ENCODE data around the gene GPR183.

Gene GPR183

GRCh38 chr13:99307247-99307646 lies at the start of gene GPR183:
TSS of gene GPR183 (minus strand) at chr13:99307399. CDS start at chr13:99296145, 11,254 bp downstream.
- no peaks in the 10 kb centered on the region for H3K27me3 ChIP-seq (ENCODE audit: control insufficient read depth, insufficient read depth, low read length)
- peak within 1 kb of the TSS; percentile 4; the same call in 1 of the 2 replicates for H3K27ac ChIP-seq (ENCODE audit: low read depth, low read length)
- H3K4me1 ChIP-seq (ENCODE audit: control insufficient read depth, insufficient read depth, low read length): peaks cover 5% of the 10 kb centered on the region; the same call in 1 of the 2 replicates
- no peaks in the 10 kb centered on the region for H3K9me3 ChIP-seq (ENCODE audit: control insufficient read depth, insufficient read depth, low read depth, low read length)
- no peak within 1 kb of the TSS for H3K4me3 ChIP-seq (ENCODE audit: low read depth, low read length)
- peaks cover 5% of the 10 kb centered on the region; the same call in 1 of the 2 replicates for H3K36me3 ChIP-seq (ENCODE audit: control insufficient read depth, insufficient read depth, low read length)
- H3K9ac ChIP-seq (ENCODE audit: low read length): no peak within 1 kb of the TSS

- no peaks in the 10 kb centered on the region for H3K27me3 ChIP-seq (ENCODE audit: control insufficient read depth, insufficient read depth, low read length)
- no peak overlapping the region for H3K4me3 ChIP-seq (ENCODE audit: low read depth, low read length)
- H3K4me1 ChIP-seq (ENCODE audit: control insufficient read depth, insufficient read depth, low read length): peaks cover 10% of the 10 kb centered on the region; the same call in 1 of the 2 replicates
- H3K36me3 ChIP-seq (ENCODE audit: control insufficient read depth, insufficient read depth, low read length): peaks cover 40% of the 10 kb centered on the region
- H3K9ac ChIP-seq (ENCODE audit: low read length): no peak overlapping the region
- no peaks in the 10 kb centered on the region for H3K9me3 ChIP-seq (ENCODE audit: control insufficient read depth, insufficient read depth, low read depth, low read length)
- H3K27ac ChIP-seq (ENCODE audit: low read depth, low read length): no peak overlapping the region
Measured at GRCh38 chr13:99356262-99357091, 49.3 kb upstream of the GPR183 start.

DNA sequence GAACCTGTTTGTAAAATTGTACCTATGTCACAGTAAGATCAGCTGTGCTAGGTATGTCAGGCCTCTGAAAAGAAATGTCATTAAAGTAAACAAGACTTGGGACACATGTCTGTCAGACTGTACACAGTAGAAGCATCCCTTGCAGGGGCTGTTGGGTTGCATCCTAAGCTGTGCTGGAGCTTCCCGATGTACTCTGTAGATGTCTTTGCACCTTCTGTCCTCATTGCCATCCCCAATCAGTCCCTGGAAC lies 48.7 kb upstream of the GPR183 start:
- no peak overlapping the region for H3K27ac ChIP-seq (ENCODE audit: low read depth, low read length)
- no peaks in the 10 kb centered on the region for H3K9me3 ChIP-seq (ENCODE audit: control insufficient read depth, insufficient read depth, low read depth, low read length)
- no peak overlapping the region for H3K9ac ChIP-seq (ENCODE audit: low read length)
- H3K36me3 ChIP-seq (ENCODE audit: control insufficient read depth, insufficient read depth, low read length): peaks cover 36% of the 10 kb centered on the region
- no peaks in the 10 kb centered on the region for H3K27me3 ChIP-seq (ENCODE audit: control insufficient read depth, insufficient read depth, low read length)
- no peak overlapping the region for H3K4me3 ChIP-seq (ENCODE audit: low read depth, low read length)
- H3K4me1 ChIP-seq (ENCODE audit: control insufficient read depth, insufficient read depth, low read length): peaks cover 10% of the 10 kb centered on the region; the same call in 1 of the 2 replicates

- H3K27me3 ChIP-seq (ENCODE audit: control insufficient read depth, insufficient read depth, low read length): no peaks in the 10 kb centered on the region
- no peak overlapping the region for H3K27ac ChIP-seq (ENCODE audit: low read depth, low read length)
- H3K9me3 ChIP-seq (ENCODE audit: control insufficient read depth, insufficient read depth, low read depth, low read length): no peaks in the 10 kb centered on the region
- no peak overlapping the region for H3K4me3 ChIP-seq (ENCODE audit: low read depth, low read length)
- H3K4me1 ChIP-seq (ENCODE audit: control insufficient read depth, insufficient read depth, low read length): peaks cover 10% of the 10 kb centered on the region; the same call in 1 of the 2 replicates
- peaks cover 33% of the 10 kb centered on the region for H3K36me3 ChIP-seq (ENCODE audit: control insufficient read depth, insufficient read depth, low read length)
- no peak overlapping the region for H3K9ac ChIP-seq (ENCODE audit: low read length)
Measured at GRCh38 chr13:99355267-99356011, 48.2 kb upstream of the GPR183 start.

DNA sequence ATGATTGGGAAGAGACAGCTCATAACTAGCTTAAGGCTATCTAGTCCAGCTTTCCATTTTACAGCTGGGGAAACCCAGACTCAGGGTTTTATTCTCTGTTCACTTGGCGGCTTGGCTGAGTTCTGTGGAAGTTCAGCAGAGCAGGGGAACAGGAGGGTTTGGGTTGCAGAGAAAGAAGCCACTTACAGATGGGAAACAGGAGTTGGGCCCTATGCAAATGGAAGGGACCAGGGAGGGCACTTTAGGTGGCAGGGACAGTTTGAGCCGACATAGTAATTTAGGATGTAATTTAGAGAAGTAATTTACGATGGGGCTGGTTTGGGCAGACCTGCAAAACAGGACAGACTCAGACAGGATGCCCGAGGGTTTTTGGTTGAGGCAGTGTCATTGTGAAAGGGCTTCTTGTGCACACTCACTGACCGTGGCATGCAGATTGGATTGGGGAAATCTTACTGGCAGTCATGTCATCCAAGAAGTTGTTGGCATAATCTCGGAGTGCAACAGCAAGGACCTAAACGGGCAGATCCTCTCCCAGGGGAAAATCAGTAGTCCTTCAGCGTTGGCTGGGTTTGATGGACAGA lies 47.3 kb upstream of the GPR183 start:
- Histone ChIP-seq H3K4me3 (ENCODE audit: low read depth, low read length) (no peak overlapping the region), H3K9me3 (ENCODE audit: control insufficient read depth, insufficient read depth, low read depth, low read length) (no peaks in the 10 kb centered on the region), H3K36me3 (ENCODE audit: control insufficient read depth, insufficient read depth, low read length) (peaks cover 33% of the 10 kb centered on the region), H3K9ac (ENCODE audit: low read length) (no peak overlapping the region), H3K4me1 (ENCODE audit: control insufficient read depth, insufficient read depth, low read length) (peaks cover 8% of the 10 kb centered on the region; the same call in 1 of the 2 replicates), H3K27me3 (ENCODE audit: control insufficient read depth, insufficient read depth, low read length) (no peaks in the 10 kb centered on the region), H3K27ac (ENCODE audit: low read depth, low read length) (no peak overlapping the region)

DNA sequence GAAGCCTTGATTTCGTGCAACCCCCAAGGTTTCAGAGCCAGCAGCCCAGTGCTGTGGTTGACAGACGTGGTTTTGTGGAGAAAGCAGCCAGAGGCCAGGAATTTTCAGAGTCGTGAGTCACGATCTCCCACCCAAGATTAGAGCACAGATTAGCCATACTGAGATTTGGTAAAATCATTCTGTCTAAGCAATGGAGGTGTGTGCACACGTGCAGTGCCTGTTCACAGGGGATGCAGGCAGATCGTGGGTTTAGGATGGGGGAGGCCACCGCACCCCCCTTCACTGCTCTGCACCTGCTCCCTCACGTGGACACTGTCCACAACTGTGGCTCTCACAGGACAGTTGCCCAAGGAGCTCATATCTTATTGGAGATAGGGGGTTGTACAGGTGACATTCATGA lies 46.6 kb upstream of the GPR183 start:
- no peaks in the 10 kb centered on the region for H3K27me3 ChIP-seq (ENCODE audit: control insufficient read depth, insufficient read depth, low read length)
- H3K4me1 ChIP-seq (ENCODE audit: control insufficient read depth, insufficient read depth, low read length): peaks cover 3% of the 10 kb centered on the region; the same call in 1 of the 2 replicates
- H3K36me3 ChIP-seq (ENCODE audit: control insufficient read depth, insufficient read depth, low read length): peaks cover 33% of the 10 kb centered on the region
- H3K9ac ChIP-seq (ENCODE audit: low read length): no peak overlapping the region
- H3K9me3 ChIP-seq (ENCODE audit: control insufficient read depth, insufficient read depth, low read depth, low read length): no peaks in the 10 kb centered on the region
- H3K4me3 ChIP-seq (ENCODE audit: low read depth, low read length): no peak overlapping the region
- no peak overlapping the region for H3K27ac ChIP-seq (ENCODE audit: low read depth, low read length)

GRCh38 chr13:99353246-99353600 lies 46.0 kb upstream of the GPR183 start:
- H3K27me3 ChIP-seq (ENCODE audit: control insufficient read depth, insufficient read depth, low read length): no peaks in the 10 kb centered on the region
- no peak overlapping the region for H3K4me3 ChIP-seq (ENCODE audit: low read depth, low read length)
- H3K9ac ChIP-seq (ENCODE audit: low read length): no peak overlapping the region
- peaks cover 37% of the 10 kb centered on the region for H3K36me3 ChIP-seq (ENCODE audit: control insufficient read depth, insufficient read depth, low read length)
- no peak overlapping the region for H3K27ac ChIP-seq (ENCODE audit: low read depth, low read length)
- no peaks in the 10 kb centered on the region for H3K4me1 ChIP-seq (ENCODE audit: control insufficient read depth, insufficient read depth, low read length)
- H3K9me3 ChIP-seq (ENCODE audit: control insufficient read depth, insufficient read depth, low read depth, low read length): no peaks in the 10 kb centered on the region

DNA sequence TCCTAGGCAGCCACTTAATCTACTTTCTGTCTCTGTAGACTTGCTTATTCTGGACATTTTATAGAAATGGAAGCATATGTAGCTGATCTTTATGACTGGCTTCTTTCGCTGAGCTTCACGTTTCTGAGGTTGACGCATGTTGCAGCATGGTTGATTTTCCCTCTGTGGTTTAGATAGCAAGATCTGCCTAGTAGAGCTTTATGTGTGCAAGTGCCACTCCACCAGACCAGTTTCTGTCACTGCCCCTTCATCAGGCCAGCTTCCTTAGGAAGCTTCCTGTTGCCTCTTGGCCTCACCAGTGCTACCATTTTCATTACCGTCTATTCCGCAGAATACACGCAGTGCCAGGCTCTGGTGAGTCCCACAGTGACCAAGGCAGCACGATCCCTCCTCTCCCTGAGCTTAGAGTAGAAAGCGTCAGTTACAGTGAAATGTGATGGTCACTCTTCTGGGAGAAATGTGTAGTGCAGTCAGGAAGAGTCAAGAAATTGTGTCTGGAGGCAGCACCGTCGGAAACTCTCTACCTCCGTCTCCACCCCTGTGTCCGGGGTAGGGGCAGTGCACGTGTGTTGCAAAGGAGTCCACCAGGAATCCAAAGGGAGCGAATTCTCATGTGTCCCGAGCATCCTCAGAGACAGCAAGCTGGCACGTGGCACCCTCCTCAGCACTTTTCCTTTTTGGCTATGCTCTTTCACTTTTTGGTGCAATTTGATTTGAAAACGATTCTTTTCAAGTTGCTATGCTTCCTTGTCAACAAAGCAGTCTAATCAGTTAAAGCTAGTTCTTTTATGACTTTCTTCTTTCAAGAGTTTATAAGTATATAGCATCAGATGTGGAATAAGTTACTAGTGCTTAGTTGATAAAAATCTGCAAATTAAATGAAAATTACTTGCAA lies 45.4 kb upstream of the GPR183 start:
- H3K27ac ChIP-seq (ENCODE audit: low read depth, low read length): no peak overlapping the region
- no peaks in the 10 kb centered on the region for H3K4me1 ChIP-seq (ENCODE audit: control insufficient read depth, insufficient read depth, low read length)
- H3K36me3 ChIP-seq (ENCODE audit: control insufficient read depth, insufficient read depth, low read length): peaks cover 41% of the 10 kb centered on the region
- H3K9ac ChIP-seq (ENCODE audit: low read length): no peak overlapping the region
- no peaks in the 10 kb centered on the region for H3K9me3 ChIP-seq (ENCODE audit: control insufficient read depth, insufficient read depth, low read depth, low read length)
- H3K4me3 ChIP-seq (ENCODE audit: low read depth, low read length): no peak overlapping the region
- H3K27me3 ChIP-seq (ENCODE audit: control insufficient read depth, insufficient read depth, low read length): no peaks in the 10 kb centered on the region

DNA sequence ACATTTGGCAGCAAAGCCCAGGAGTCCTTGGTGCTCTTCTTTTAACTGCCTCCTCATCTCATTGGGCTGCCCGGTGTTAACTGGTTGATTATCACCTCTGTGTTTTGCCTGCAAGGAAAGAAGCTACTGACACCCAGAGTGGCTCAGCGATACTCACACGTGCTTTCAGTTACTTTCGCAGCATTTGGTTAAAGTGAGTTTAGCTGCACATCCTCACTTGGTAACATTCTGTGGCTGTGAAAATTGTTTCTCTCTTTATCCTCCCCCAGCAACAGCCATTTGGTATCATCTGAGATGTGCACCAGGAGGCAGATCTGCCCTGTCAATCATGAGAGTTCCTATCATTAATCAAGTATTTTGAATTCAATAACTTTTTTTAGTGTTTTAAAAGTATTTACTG lies 44.6 kb upstream of the GPR183 start:
- Histone ChIP-seq H3K27me3 (ENCODE audit: control insufficient read depth, insufficient read depth, low read length) (no peaks in the 10 kb centered on the region), H3K9me3 (ENCODE audit: control insufficient read depth, insufficient read depth, low read depth, low read length) (no peaks in the 10 kb centered on the region), H3K36me3 (ENCODE audit: control insufficient read depth, insufficient read depth, low read length) (peaks cover 37% of the 10 kb centered on the region), H3K9ac (ENCODE audit: low read length) (no peak overlapping the region), H3K4me3 (ENCODE audit: low read depth, low read length) (no peak overlapping the region), H3K27ac (ENCODE audit: low read depth, low read length) (no peak overlapping the region), H3K4me1 (ENCODE audit: control insufficient read depth, insufficient read depth, low read length) (no peaks in the 10 kb centered on the region)

GRCh38 chr13:99350191-99350590 lies 43.0 kb upstream of the GPR183 start:
- Histone ChIP-seq H3K36me3 (ENCODE audit: control insufficient read depth, insufficient read depth, low read length) (peaks cover 26% of the 10 kb centered on the region), H3K9ac (ENCODE audit: low read length) (no peak overlapping the region), H3K27ac (ENCODE audit: low read depth, low read length) (no peak overlapping the region), H3K9me3 (ENCODE audit: control insufficient read depth, insufficient read depth, low read depth, low read length) (no peaks in the 10 kb centered on the region), H3K4me1 (ENCODE audit: control insufficient read depth, insufficient read depth, low read length) (no peaks in the 10 kb centered on the region), H3K27me3 (ENCODE audit: control insufficient read depth, insufficient read depth, low read length) (no peaks in the 10 kb centered on the region), H3K4me3 (ENCODE audit: low read depth, low read length) (no peak overlapping the region)
